Activated naive CD4-positive, alpha-beta T cell treated with anti-CD3 and anti-CD28 coated beads, Interleukin-2, amount 50 U/mL, for 72 hours (primary cell): ENCODE data around the gene PRAMEF5. TPM values are rescaled to one million over a fixed set of nuclear protein-coding genes. Genes with fewer than 3 reads are reported as not detected.
"Not testable (repeated sequence)": the region's sequence is repeated elsewhere in the genome, so short reads cannot be mapped to it uniquely, and the experiment has no call there.

Experiments
- ATAC-seq, 2 donors: fragments of 150-1000 bp; cut with Tn5 transposase; 2 replicates each; pipeline ENCODE4 v1.10.0; 2021; ENCODE audit warnings: mild to moderate bottlenecking in 2 of 2, moderate library complexity in 2 of 2
- DNase-seq, 2 donors: peaks; one replicate each; pipeline ENCODE4 v3.0.0; 2021 to 2022; ENCODE audit warnings: low spot score in 2 of 2
- H3K27ac Mint-ChIP-seq, 2 donors: one replicate each; pipeline ENCODE4 v1.8.0; 2022; ENCODE audit warnings: mild to moderate bottlenecking in 2 of 2, mixed read lengths in 2 of 2
- H3K36me3 Mint-ChIP-seq, 2 donors: one replicate each; pipeline ENCODE4 v1.8.0; 2022; ENCODE audit warnings: mixed read lengths in 2 of 2
- H3K9me3 Mint-ChIP-seq, 2 donors: one replicate each; pipeline ENCODE4 v1.8.0; 2022; ENCODE audit warnings: mixed read lengths in 2 of 2
- total RNA-seq, 2 donors: library from RNA; stranded (reverse); gene quantifications; one replicate each; pipeline ENCODE4 v1.2.3, GENCODE V29; 2022

Gene PRAMEF5
- not detected for total RNA-seq

GRCh38 chr1:13253898-13254297 lies at the start of gene PRAMEF5:
TSS of gene PRAMEF5 (plus strand) at chr1:13254198. CDS start at chr1:13259269, 5,071 bp downstream.
- H3K27ac Mint-ChIP-seq, H3K36me3 Mint-ChIP-seq, ATAC-seq, H3K9me3 Mint-ChIP-seq, DNase-seq: not testable (repeated sequence)

- H3K36me3 Mint-ChIP-seq, H3K9me3 Mint-ChIP-seq, ATAC-seq, DNase-seq, H3K27ac Mint-ChIP-seq: not testable (repeated sequence)
Observed at GRCh38 chr1:13208712-13209111, 45.3 kb upstream of the PRAMEF5 start.

GRCh38 chr1:13216619-13217018 lies 37.4 kb upstream of the PRAMEF5 start:
- H3K36me3 Mint-ChIP-seq, DNase-seq, H3K27ac Mint-ChIP-seq, ATAC-seq, H3K9me3 Mint-ChIP-seq: not testable (repeated sequence)

- not testable (repeated sequence) for H3K36me3 Mint-ChIP-seq, H3K9me3 Mint-ChIP-seq, DNase-seq, H3K27ac Mint-ChIP-seq, ATAC-seq
Observed at GRCh38 chr1:13219203-13219602, 34.8 kb upstream of the PRAMEF5 start.

- not testable (repeated sequence) for ATAC-seq, DNase-seq, H3K36me3 Mint-ChIP-seq, H3K27ac Mint-ChIP-seq, H3K9me3 Mint-ChIP-seq
Observed at GRCh38 chr1:13222788-13223187, 31.2 kb upstream of the PRAMEF5 start.

GRCh38 chr1:13224480-13225060 lies 29.4 kb upstream of the PRAMEF5 start:
- Mint-ChIP-seq H3K27ac (peak overlapping the region in 1 of 2 donors; percentile 14), H3K36me3 (no peaks in the 10 kb centered on the region), H3K9me3 (no peaks in the 10 kb centered on the region)
- ATAC-seq: no peak
- no peak for DNase-seq

- not testable (repeated sequence) for H3K9me3 Mint-ChIP-seq, ATAC-seq, H3K36me3 Mint-ChIP-seq, H3K27ac Mint-ChIP-seq
- peak; percentile 1 to 45 for DNase-seq
Observed at GRCh38 chr1:13225675-13226204, 28.3 kb upstream of the PRAMEF5 start, which contains the start of gene PRAMEF18. TSS of gene PRAMEF18 (minus strand) at chr1:13226154. CDS start at chr1:13226106, 48 bp downstream.

GRCh38 chr1:13227271-13228055 lies 26.5 kb upstream of the PRAMEF5 start:
- DNase-seq: peak in 1 of 2 donors; percentile 0
- not testable (repeated sequence) for H3K27ac Mint-ChIP-seq, H3K36me3 Mint-ChIP-seq, H3K9me3 Mint-ChIP-seq, ATAC-seq

GRCh38 chr1:13228343-13228781 lies 25.6 kb upstream of the PRAMEF5 start:
- H3K27ac Mint-ChIP-seq: no peak overlapping the region

GRCh38 chr1:13230096-13230495 lies 23.9 kb upstream of the PRAMEF5 start:
- not testable (repeated sequence) for DNase-seq, H3K27ac Mint-ChIP-seq, H3K9me3 Mint-ChIP-seq, H3K36me3 Mint-ChIP-seq, ATAC-seq

More at GRCh38 chr1:13228343-13228781, 25.6 kb upstream of the PRAMEF5 start:
- ATAC-seq (no peak), DNase-seq (peak; percentile 34 to 45)
- Mint-ChIP-seq H3K9me3 (no peaks in the 10 kb centered on the region), H3K36me3 (no peaks in the 10 kb centered on the region)

- H3K36me3 Mint-ChIP-seq, ATAC-seq: not testable (repeated sequence)
Observed at GRCh38 chr1:13230601-13231000, 23.4 kb upstream of the PRAMEF5 start.

GRCh38 chr1:13231061-13231750 lies 22.8 kb upstream of the PRAMEF5 start:
- DNase-seq: not testable (repeated sequence)

More at GRCh38 chr1:13230601-13231000, 23.4 kb upstream of the PRAMEF5 start:
- H3K27ac Mint-ChIP-seq, DNase-seq, H3K9me3 Mint-ChIP-seq: not testable (repeated sequence)

GRCh38 chr1:13232056-13232455 lies 21.9 kb upstream of the PRAMEF5 start:
- DNase-seq, H3K36me3 Mint-ChIP-seq, H3K9me3 Mint-ChIP-seq, H3K27ac Mint-ChIP-seq, ATAC-seq: not testable (repeated sequence)

More at GRCh38 chr1:13231061-13231750, 22.8 kb upstream of the PRAMEF5 start:
- not testable (repeated sequence) for H3K27ac Mint-ChIP-seq, H3K9me3 Mint-ChIP-seq, ATAC-seq, H3K36me3 Mint-ChIP-seq

- DNase-seq: peak in 1 of 2 donors; percentile 0
- not testable (repeated sequence) for ATAC-seq, H3K27ac Mint-ChIP-seq, H3K36me3 Mint-ChIP-seq, H3K9me3 Mint-ChIP-seq
Observed at GRCh38 chr1:13234057-13234456, 19.9 kb upstream of the PRAMEF5 start.

- ATAC-seq, H3K9me3 Mint-ChIP-seq, H3K36me3 Mint-ChIP-seq, H3K27ac Mint-ChIP-seq: not testable (repeated sequence)
- peak; percentile 0 to 51 for DNase-seq
Observed at GRCh38 chr1:13237572-13237971, 16.4 kb upstream of the PRAMEF5 start.

- H3K27ac Mint-ChIP-seq: peak overlapping the region in 1 of 2 donors; percentile 85
- not testable (repeated sequence) for ATAC-seq, DNase-seq, H3K9me3 Mint-ChIP-seq, H3K36me3 Mint-ChIP-seq
Observed at GRCh38 chr1:13239633-13240032, 14.4 kb upstream of the PRAMEF5 start.
